ENCODE measurements around the gene PCBP1.
"Not testable (repeated sequence)": the region's sequence is repeated elsewhere in the genome, so short reads cannot be mapped to it uniquely, and the experiment has no call there.

PCBP1 gene

GRCh38 chr2:70128005-70128404 lies 40.7 kb downstream of the PCBP1 start:
- no peak for DNase-seq

GRCh38 chr2:70131344-70132143 lies 44.3 kb downstream of the PCBP1 start:
- DNase-seq: not testable (repeated sequence)

GRCh38 chr2:70132244-70133126 lies 45.2 kb downstream of the PCBP1 start:
- DNase-seq: peak; percentile 36 to 66

DNA sequence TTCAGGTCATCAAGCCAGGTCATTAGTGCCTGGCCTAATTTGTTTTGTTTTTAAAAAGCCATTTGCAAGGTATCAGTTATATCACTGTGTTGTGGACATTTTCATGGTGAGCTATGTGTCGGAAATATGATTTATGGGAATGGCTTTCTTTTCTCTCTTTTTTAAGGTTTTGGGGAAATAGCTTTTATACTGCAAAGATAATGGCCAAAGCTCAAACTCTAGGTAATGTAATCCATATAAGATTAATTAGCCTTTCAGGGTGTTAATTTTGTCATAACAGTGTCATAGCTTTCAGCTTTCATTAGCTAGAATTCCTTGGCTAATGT lies 45.8 kb downstream of the PCBP1 start:
- no peak for DNase-seq

DNA sequence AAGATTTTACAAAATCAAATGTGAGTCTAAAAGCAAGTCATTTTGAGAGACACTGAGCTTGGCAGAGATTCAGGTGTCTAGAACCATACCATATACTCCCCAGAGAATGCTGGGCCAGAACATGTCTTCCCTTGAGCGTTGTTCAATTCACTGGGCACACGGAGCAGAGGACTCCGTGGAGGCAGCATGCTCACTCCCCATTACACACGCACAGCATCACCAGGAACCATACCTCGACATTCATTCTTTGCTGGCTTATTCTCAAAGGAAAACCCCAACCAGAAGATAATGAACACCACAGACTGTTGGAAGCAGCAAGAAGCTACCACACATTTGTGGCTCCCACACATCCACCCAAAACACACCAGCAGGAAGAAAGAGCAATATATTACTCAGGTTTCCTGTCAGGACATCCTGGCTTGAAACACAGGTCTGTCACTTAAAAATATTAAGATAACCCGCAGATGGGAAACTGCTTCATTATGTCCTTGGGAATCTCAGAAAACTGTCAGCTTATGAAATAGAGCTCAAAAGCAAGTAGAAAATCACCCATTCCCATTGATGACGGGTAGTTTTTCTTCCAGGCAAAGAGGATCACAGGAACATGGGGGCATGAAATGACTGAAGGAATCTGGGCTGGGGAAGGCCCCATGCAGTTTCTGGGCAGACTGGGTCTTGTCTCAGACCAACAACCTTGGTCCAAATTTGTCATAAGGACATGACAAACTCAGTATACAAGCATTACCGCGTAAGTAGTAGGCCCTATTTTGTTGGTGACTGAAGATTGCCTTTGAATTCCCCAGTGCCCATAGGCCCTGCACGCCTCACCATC lies 46.4 kb downstream of the PCBP1 start:
- DNase-seq: peak in 1 of 2 experiments; percentile 42

DNA sequence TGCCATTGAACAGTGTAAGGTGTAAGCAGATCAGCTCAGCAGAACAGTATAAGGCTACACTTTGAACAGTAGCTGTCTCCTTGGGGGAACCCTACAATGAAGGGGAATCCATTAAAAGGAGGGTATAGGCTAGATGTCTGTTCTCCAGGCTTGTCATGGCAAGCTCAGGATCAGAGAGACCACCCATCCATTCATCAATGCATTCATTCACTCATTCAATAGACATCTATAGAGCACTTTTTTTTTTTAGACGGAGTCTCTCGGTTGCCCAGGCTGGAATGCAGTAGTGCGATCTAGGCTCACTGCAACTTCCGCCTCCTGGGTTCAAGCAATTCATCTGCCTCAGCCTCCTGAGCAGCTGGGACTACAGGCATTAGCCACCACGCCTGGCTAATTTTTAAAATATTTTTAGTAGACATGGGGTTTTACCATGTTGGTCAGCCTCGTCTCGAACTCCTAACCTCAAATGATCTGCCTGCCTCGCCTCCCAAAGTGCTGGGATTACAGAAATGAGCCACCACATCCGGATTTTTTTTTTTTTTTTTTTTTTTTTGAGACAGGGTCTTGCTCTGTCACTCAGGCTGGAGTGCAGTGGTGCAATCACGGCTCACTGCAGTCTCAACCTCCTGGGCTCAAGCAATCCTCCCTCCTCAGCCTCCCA lies 47.2 kb downstream of the PCBP1 start:
- not testable (repeated sequence) for DNase-seq

Data from Kasumi-1 (cell line).